ENCODE results near the gene AFAP1.

The AFAP1 gene

GRCh38 chr4:7771541-7772507, 167.8 kb downstream of the AFAP1 start:
- H3K27ac ChIP-seq (ENCODE audit: insufficient read depth in 1 of 2, low read depth in 1 of 2, low read length in 2 of 2, poor library complexity in 1 of 2, severe bottlenecking in 2 of 2): no peak overlapping the region
- no peak for DNase-seq
- peaks cover 0 to 56% (median 6%) of the 10 kb centered on the region in 5 experiments for H3K27me3 ChIP-seq (replicated peaks in 2 of 5; ENCODE audit: control insufficient read depth in 4 of 5, insufficient read depth in 5 of 5, low read length in 4 of 5)
- H3K9me3 ChIP-seq (ENCODE audit: control extremely low read depth in 1 of 5, control insufficient read depth in 4 of 5, insufficient read depth in 2 of 5, low read depth in 1 of 5, low read length in 4 of 5): no peaks in the 10 kb centered on the region
- ChIA-PET POLR2A (no interaction called here), CTCF (interaction anchor here (0.6 to 3.4 kb wide), 6 partner anchors 13 to 215 kb away, joined by 3 to 26 read pairs (median 10); no protein-coding TSS in a partner anchor)
- peaks cover 0 to 6% (median 0%) of the 10 kb centered on the region in 4 experiments for H3K4me1 ChIP-seq (ENCODE audit: control extremely low read depth in 1 of 4, control insufficient read depth in 4 of 4, insufficient read depth in 4 of 4, low read length in 3 of 4)
- H3K36me3 ChIP-seq (ENCODE audit: control insufficient read depth in 4 of 4, insufficient read depth in 4 of 4, low read length in 3 of 4): no peaks in the 10 kb centered on the region
- H3K4me3 ChIP-seq (ENCODE audit: control insufficient read depth in 1 of 7, extremely low read depth in 1 of 7, insufficient read depth in 4 of 7, low read depth in 2 of 7, low read length in 6 of 7): no peak overlapping the region
- 91% methylated on average over 24 of the region's 26 CpGs for WGBS (ENCODE audit: insufficient coverage)

- DNase-seq: peak in 1 of 3 donors; percentile 19
- POLR2A ChIA-PET: no interaction called here
- Histone ChIP-seq H3K27me3 (replicated peaks in 2 of 5; ENCODE audit: control insufficient read depth in 4 of 5, insufficient read depth in 5 of 5, low read length in 4 of 5) (peaks cover 0 to 64% (median 4%) of the 10 kb centered on the region in 5 experiments), H3K4me3 (ENCODE audit: control insufficient read depth in 1 of 7, extremely low read depth in 1 of 7, insufficient read depth in 4 of 7, low read depth in 2 of 7, low read length in 6 of 7) (no peak overlapping the region), H3K36me3 (ENCODE audit: control insufficient read depth in 4 of 4, insufficient read depth in 4 of 4, low read length in 3 of 4) (no peaks in the 10 kb centered on the region), H3K27ac (ENCODE audit: insufficient read depth in 1 of 2, low read depth in 1 of 2, low read length in 2 of 2, poor library complexity in 1 of 2, severe bottlenecking in 2 of 2) (no peak overlapping the region), H3K9me3 (ENCODE audit: control extremely low read depth in 1 of 5, control insufficient read depth in 4 of 5, insufficient read depth in 2 of 5, low read depth in 1 of 5, low read length in 4 of 5) (no peaks in the 10 kb centered on the region), H3K4me1 (ENCODE audit: control extremely low read depth in 1 of 4, control insufficient read depth in 4 of 4, insufficient read depth in 4 of 4, low read length in 3 of 4) (peaks cover 0 to 6% (median 0%) of the 10 kb centered on the region in 4 experiments)
- CTCF ChIA-PET: interaction anchor here (0.6 to 3.4 kb wide), 6 partner anchors 9 to 216 kb away, joined by 3 to 26 read pairs (median 10); no protein-coding TSS in a partner anchor
- WGBS (ENCODE audit: insufficient coverage): 20% methylated on average over 1 of the region's 6 CpGs
Observed at GRCh38 chr4:7771056-7771455, 168.6 kb downstream of the AFAP1 start.

GRCh38 chr4:7770224-7771050, 169.2 kb downstream of the AFAP1 start:
- WGBS (ENCODE audit: insufficient coverage): 82% methylated on average over 11 of the region's 13 CpGs
- ChIA-PET CTCF (interaction anchor here (0.6 to 3.4 kb wide), 9 partner anchors 8 to 217 kb away, joined by 3 to 26 read pairs (median 8); no protein-coding TSS in a partner anchor), POLR2A (interaction anchor here (0.6 kb wide), 1 partner anchor 71 kb away, joined by 4 read pairs; no protein-coding TSS in a partner anchor)
- peaks cover 0 to 64% (median 4%) of the 10 kb centered on the region in 5 experiments for H3K27me3 ChIP-seq (replicated peaks in 2 of 5; ENCODE audit: control insufficient read depth in 4 of 5, insufficient read depth in 5 of 5, low read length in 4 of 5)
- DNase-seq: peak; percentile 18 to 40 (median 28)
- H3K36me3 ChIP-seq (ENCODE audit: control insufficient read depth in 4 of 4, insufficient read depth in 4 of 4, low read length in 3 of 4): no peaks in the 10 kb centered on the region
- peaks cover 0 to 6% (median 0%) of the 10 kb centered on the region in 4 experiments for H3K4me1 ChIP-seq (ENCODE audit: control extremely low read depth in 1 of 4, control insufficient read depth in 4 of 4, insufficient read depth in 4 of 4, low read length in 3 of 4)
- no peak overlapping the region for H3K27ac ChIP-seq (ENCODE audit: insufficient read depth in 1 of 2, low read depth in 1 of 2, low read length in 2 of 2, poor library complexity in 1 of 2, severe bottlenecking in 2 of 2)
- H3K9me3 ChIP-seq (ENCODE audit: control extremely low read depth in 1 of 5, control insufficient read depth in 4 of 5, insufficient read depth in 2 of 5, low read depth in 1 of 5, low read length in 4 of 5): no peaks in the 10 kb centered on the region
- no peak overlapping the region for H3K4me3 ChIP-seq (ENCODE audit: control insufficient read depth in 1 of 7, extremely low read depth in 1 of 7, insufficient read depth in 4 of 7, low read depth in 2 of 7, low read length in 6 of 7)

GRCh38 chr4:7769396-7770223, 170.1 kb downstream of the AFAP1 start:
- H3K27ac ChIP-seq (ENCODE audit: insufficient read depth in 1 of 2, low read depth in 1 of 2, low read length in 2 of 2, poor library complexity in 1 of 2, severe bottlenecking in 2 of 2): no peak overlapping the region
- no peaks in the 10 kb centered on the region for H3K9me3 ChIP-seq (ENCODE audit: control extremely low read depth in 1 of 5, control insufficient read depth in 4 of 5, insufficient read depth in 2 of 5, low read depth in 1 of 5, low read length in 4 of 5)
- DNase-seq: no peak
- WGBS (ENCODE audit: insufficient coverage): 85% methylated on average over 14 of the region's 20 CpGs
- peaks cover 0 to 63% (median 2%) of the 10 kb centered on the region in 5 experiments for H3K27me3 ChIP-seq (replicated peaks in 2 of 5; ENCODE audit: control insufficient read depth in 4 of 5, insufficient read depth in 5 of 5, low read length in 4 of 5)
- CTCF ChIA-PET: interaction anchor here (0.8 to 3.4 kb wide), 10 partner anchors 9 to 219 kb away, joined by 3 to 26 read pairs (median 8); no protein-coding TSS in a partner anchor
- H3K36me3 ChIP-seq (ENCODE audit: control insufficient read depth in 4 of 4, insufficient read depth in 4 of 4, low read length in 3 of 4): no peaks in the 10 kb centered on the region
- H3K4me3 ChIP-seq (ENCODE audit: control insufficient read depth in 1 of 7, extremely low read depth in 1 of 7, insufficient read depth in 4 of 7, low read depth in 2 of 7, low read length in 6 of 7): no peak overlapping the region
- POLR2A ChIA-PET: no interaction called here
- H3K4me1 ChIP-seq (ENCODE audit: control extremely low read depth in 1 of 4, control insufficient read depth in 4 of 4, insufficient read depth in 4 of 4, low read length in 3 of 4): peaks cover 0 to 6% (median 0%) of the 10 kb centered on the region in 4 experiments

GRCh38 chr4:7768736-7769135, 170.9 kb downstream of the AFAP1 start:
- no peaks in the 10 kb centered on the region for H3K9me3 ChIP-seq (ENCODE audit: control extremely low read depth in 1 of 5, control insufficient read depth in 4 of 5, insufficient read depth in 2 of 5, low read depth in 1 of 5, low read length in 4 of 5)
- no peaks in the 10 kb centered on the region for H3K36me3 ChIP-seq (ENCODE audit: control insufficient read depth in 4 of 4, insufficient read depth in 4 of 4, low read length in 3 of 4)
- ChIA-PET CTCF (interaction anchor here (0.6 to 3.4 kb wide), 7 partner anchors 10 to 414 kb away, joined by 3 to 26 read pairs (median 5); no protein-coding TSS in a partner anchor), POLR2A (no interaction called here)
- peaks cover 0 to 59% (median 2%) of the 10 kb centered on the region in 5 experiments for H3K27me3 ChIP-seq (replicated peaks in 2 of 5; ENCODE audit: control insufficient read depth in 4 of 5, insufficient read depth in 5 of 5, low read length in 4 of 5)
- no peak overlapping the region for H3K4me3 ChIP-seq (ENCODE audit: control insufficient read depth in 1 of 7, extremely low read depth in 1 of 7, insufficient read depth in 4 of 7, low read depth in 2 of 7, low read length in 6 of 7)
- H3K27ac ChIP-seq (ENCODE audit: insufficient read depth in 1 of 2, low read depth in 1 of 2, low read length in 2 of 2, poor library complexity in 1 of 2, severe bottlenecking in 2 of 2): no peak overlapping the region
- peaks cover 0 to 6% (median 0%) of the 10 kb centered on the region in 4 experiments for H3K4me1 ChIP-seq (ENCODE audit: control extremely low read depth in 1 of 4, control insufficient read depth in 4 of 4, insufficient read depth in 4 of 4, low read length in 3 of 4)
- WGBS (ENCODE audit: insufficient coverage): 93% methylated on average over 16 of the region's 16 CpGs
- no peak for DNase-seq

- H3K4me3 ChIP-seq (ENCODE audit: control insufficient read depth in 1 of 7, extremely low read depth in 1 of 7, insufficient read depth in 4 of 7, low read depth in 2 of 7, low read length in 6 of 7): no peak overlapping the region
- no peaks in the 10 kb centered on the region for H3K36me3 ChIP-seq (ENCODE audit: control insufficient read depth in 4 of 4, insufficient read depth in 4 of 4, low read length in 3 of 4)
- no peak overlapping the region for H3K27ac ChIP-seq (ENCODE audit: insufficient read depth in 1 of 2, low read depth in 1 of 2, low read length in 2 of 2, poor library complexity in 1 of 2, severe bottlenecking in 2 of 2)
- WGBS (ENCODE audit: insufficient coverage): 92% methylated on average over 10 of the region's 13 CpGs
- no peak for DNase-seq
- H3K4me1 ChIP-seq (ENCODE audit: control extremely low read depth in 1 of 4, control insufficient read depth in 4 of 4, insufficient read depth in 4 of 4, low read length in 3 of 4): peaks cover 0 to 6% (median 0%) of the 10 kb centered on the region in 4 experiments
- POLR2A ChIA-PET: no interaction called here
- CTCF ChIA-PET: interaction anchor here (0.6 to 3.4 kb wide), 7 partner anchors 9 to 1268 kb away, joined by 3 to 26 read pairs (median 5); no protein-coding TSS in a partner anchor
- no peaks in the 10 kb centered on the region for H3K9me3 ChIP-seq (ENCODE audit: control extremely low read depth in 1 of 5, control insufficient read depth in 4 of 5, insufficient read depth in 2 of 5, low read depth in 1 of 5, low read length in 4 of 5)
- peaks cover 0 to 60% (median 2%) of the 10 kb centered on the region in 5 experiments for H3K27me3 ChIP-seq (replicated peaks in 2 of 5; ENCODE audit: control insufficient read depth in 4 of 5, insufficient read depth in 5 of 5, low read length in 4 of 5)
Observed at GRCh38 chr4:7767966-7768365, 171.7 kb downstream of the AFAP1 start.
